SH-SY5Y (cell line): ENCODE results near the gene TTC39C.

Experiments
- GATA2 ChIP-seq: IDR thresholded peaks from 2 replicates; pipeline ENCODE4 v1.6.1; 2011; ENCODE audit warnings: mild to moderate bottlenecking, low read depth, low read length
- GATA3 ChIP-seq: IDR thresholded peaks from 2 replicates; pipeline ENCODE4 v1.6.1; 2011; ENCODE audit warnings: low read depth, mild to moderate bottlenecking, low read length, moderate library complexity

Gene TTC39C

GRCh38 chr18:24126155-24126961 lies 111.8 kb downstream of the TTC39C start:
- no peak for TF ChIP-seq GATA3
- no peak for TF ChIP-seq GATA2

GRCh38 chr18:24127735-24128134 lies 113.2 kb downstream of the TTC39C start:
- TF ChIP-seq GATA2 (no peak), GATA3 (no peak)

GRCh38 chr18:24128700-24129099 lies 114.1 kb downstream of the TTC39C start:
- TF ChIP-seq GATA2 (no peak), GATA3 (no peak)

GRCh38 chr18:24130494-24130893 lies 115.9 kb downstream of the TTC39C start:
- TF ChIP-seq GATA2 (no peak), GATA3 (no peak)

- no peak for TF ChIP-seq GATA3
- no peak for TF ChIP-seq GATA2
Measured at GRCh38 chr18:24136967-24137373, 122.4 kb downstream of the TTC39C start.

- no peak for TF ChIP-seq GATA3
- TF ChIP-seq GATA2: no peak
Measured at GRCh38 chr18:24138409-24138788, 123.8 kb downstream of the TTC39C start.

GRCh38 chr18:24138789-24139616 lies 124.4 kb downstream of the TTC39C start, which contains the start of gene CABYR:
CABYR (plus strand) TSS chr18:24139062; CDS start chr18:24143115, 4,053 bp downstream.
- no peak for TF ChIP-seq GATA2
- TF ChIP-seq GATA3: no peak

- TF ChIP-seq GATA3 (no peak), GATA2 (no peak)
Measured at GRCh38 chr18:24140697-24141096, 126.1 kb downstream of the TTC39C start.

- TF ChIP-seq GATA3: no peak
- TF ChIP-seq GATA2: no peak
Measured at GRCh38 chr18:24142376-24142775, 127.8 kb downstream of the TTC39C start.

- TF ChIP-seq GATA2: no peak
- TF ChIP-seq GATA3: no peak
Measured at GRCh38 chr18:24153397-24153796, 138.8 kb downstream of the TTC39C start.

GRCh38 chr18:24157855-24158254 lies 143.3 kb downstream of the TTC39C start:
- TF ChIP-seq GATA3 (no peak), GATA2 (no peak)

- TF ChIP-seq GATA3 (no peak), GATA2 (no peak)
Measured at GRCh38 chr18:24160086-24160485, 145.5 kb downstream of the TTC39C start.

GRCh38 chr18:24161304-24161703 lies 146.8 kb downstream of the TTC39C start:
- no peak for TF ChIP-seq GATA2
- no peak for TF ChIP-seq GATA3

GRCh38 chr18:24168496-24168895 lies 153.9 kb downstream of the TTC39C start:
- TF ChIP-seq GATA3: no peak
- TF ChIP-seq GATA2: no peak
